Pancreas (tissue), 10 donors: ENCODE measurements around the gene FNDC3B. TPM values are rescaled to one million over a fixed set of nuclear protein-coding genes. Genes with fewer than 3 reads are reported as not detected.

Experiments used
- ATAC-seq, 4 donors: fragments of 200-7000 bp; cut with Tn5 transposase; one replicate each; pipeline versions ENCODE4 v1.8.0 to v1.9.1; 2020; ENCODE audit warnings: mild to moderate bottlenecking in 4 of 4, moderate library complexity in 4 of 4
- DNase-seq, 6 donors: peaks; one replicate each; pipeline ENCODE4 v3.0.0-alpha.2; 2020
- FAIRE-seq: peaks from 2 replicates; lab custom pipeline; 2012; peaks lifted over from hg19 to GRCh38; lab: Jason Lieb, UNC
- H3K27ac ChIP-seq, 4 donors: fragments of 200-600 bp; sonication (generic); 1 replicate in 3 of 4; 2 replicates in 1 of 4; pipeline versions ENCODE4 v1.5.0 to v1.8.0; 2020
- H3K27me3 ChIP-seq, 4 donors: fragments of 200-600 bp; one replicate each; pipeline ENCODE4 v1.8.0; 2021
- H3K36me3 ChIP-seq, 3 donors: fragments of 200-600 bp; sonication (generic) in 1 of 3; one replicate each; pipeline versions ENCODE4 v1.5.0 to v1.8.0; 2020 to 2021
- H3K4me1 ChIP-seq, 3 donors: fragments of 200-600 bp; one replicate each; pipeline ENCODE4 v1.8.0; 2021
- H3K4me3 ChIP-seq, 4 donors: fragments of 200-600 bp; sonication (generic) in 2 of 4; one replicate each; pipeline versions ENCODE4 v1.5.0 to v1.8.0; 2020 to 2021
- H3K9me3 ChIP-seq, 4 donors: fragments of 200-600 bp; one replicate each; pipeline ENCODE4 v1.8.0; 2021
- WGBS, 2 donors: extraction: QIAGEN DNeasy Blood & Tissue Kit; methylation state at CpG; one replicate each; pipeline ENCODE4 v1.1.7; 2013; 5-methylcytosine and 5-hydroxymethylcytosine counted together
- intact Hi-C, 3 donors: fragments of 100-400 bp; cut with DNase I; formaldehyde crosslinking; loops; one replicate each; pipeline versions ENCODE4 v1.11.1 to v1.14.2; 2022
- polyA plus RNA-seq, 2 donors: library from polyadenylated mRNA; stranded (reverse); fragments of 200-250 nt; gene quantifications; one replicate each; pipeline ENCODE4 v1.2.3, GENCODE V29; 2013
- total RNA-seq, 6 donors: library from RNA; stranded (reverse); fragmentation: NEBNext Ultra II Directional in 4 of 6; extraction: Animal tissue kit (Norgen Biotek cat#: 25700) in 4 of 6; gene quantifications; one replicate each; pipeline versions ENCODE4 v1.2.1 to v1.2.4, GENCODE V29; 2021 to 2023
- TF ChIP-seq, protein P1 (sequence below), 4 donors: fragments of 200-600 bp; sonication (generic) in 3 of 4; IDR thresholded peaks; one replicate each; pipeline versions ENCODE4 v1.5.0 to v1.8.0; 2021; ENCODE audit warnings: antibody characterized with exemption in 4 of 4
- donor health status: healthy with polysubstance abuse.
- donor health status: DM: no; HTN: no; CAD: no; lungs with moderate emphysema.
- donor health status: DM: no; HTN: no; CAD: no.
- donor health status: control.
- donor health status: control.
- donor health status: Bipolar disorder and iron deficiency.
- donor health status: DM: yes; HTN: yes; CAD: no.
- donor health status: DM: no; HTN: no; CAD: no.
- donor health status: DM: no; HTN: no; CAD: no.
- donor health status: DM: yes; HTN: yes; CAD: no.

FNDC3B gene
- total and polyA plus RNA-seq, 8 donors: 9.3 to 126 (median 73.2) TPM

DNA sequence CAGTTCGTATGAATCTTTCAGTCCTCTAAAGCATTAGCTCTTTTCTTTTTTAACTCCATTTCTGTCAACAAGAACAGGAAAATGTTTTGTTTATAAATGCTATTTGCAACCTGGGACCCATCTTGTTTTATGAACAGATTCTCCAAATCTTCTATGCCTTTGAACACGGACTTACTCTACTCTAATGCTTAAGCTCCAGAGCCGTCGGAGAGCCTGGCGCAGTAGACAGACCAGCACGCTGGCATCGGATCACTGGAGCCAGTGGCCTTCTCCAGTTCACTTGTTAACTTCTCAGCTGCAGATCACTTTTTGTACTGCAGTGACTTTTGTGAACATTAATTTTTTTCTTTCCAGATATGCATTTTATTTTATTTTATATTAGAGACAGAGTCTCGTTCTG, 286.1 kb downstream of the FNDC3B start:
- ATAC-seq (no peak), FAIRE-seq (no peak), DNase-seq (no peak)
- Histone ChIP-seq H3K4me1 (peaks cover 3 to 6% (median 6%) of the 10 kb centered on the region in 3 donors), H3K27me3 (no peaks in the 10 kb centered on the region), H3K4me3 (no peak overlapping the region), H3K27ac (no peak overlapping the region), H3K36me3 (peaks cover 0 to 31% (median 7%) of the 10 kb centered on the region in 3 donors), H3K9me3 (no peaks in the 10 kb centered on the region)
- WGBS, 2 donors: 84 to 85% methylated on average over 8 of the region's 8 CpGs
- intact Hi-C loops: no loop called here
- TF ChIP-seq, protein P1, sequence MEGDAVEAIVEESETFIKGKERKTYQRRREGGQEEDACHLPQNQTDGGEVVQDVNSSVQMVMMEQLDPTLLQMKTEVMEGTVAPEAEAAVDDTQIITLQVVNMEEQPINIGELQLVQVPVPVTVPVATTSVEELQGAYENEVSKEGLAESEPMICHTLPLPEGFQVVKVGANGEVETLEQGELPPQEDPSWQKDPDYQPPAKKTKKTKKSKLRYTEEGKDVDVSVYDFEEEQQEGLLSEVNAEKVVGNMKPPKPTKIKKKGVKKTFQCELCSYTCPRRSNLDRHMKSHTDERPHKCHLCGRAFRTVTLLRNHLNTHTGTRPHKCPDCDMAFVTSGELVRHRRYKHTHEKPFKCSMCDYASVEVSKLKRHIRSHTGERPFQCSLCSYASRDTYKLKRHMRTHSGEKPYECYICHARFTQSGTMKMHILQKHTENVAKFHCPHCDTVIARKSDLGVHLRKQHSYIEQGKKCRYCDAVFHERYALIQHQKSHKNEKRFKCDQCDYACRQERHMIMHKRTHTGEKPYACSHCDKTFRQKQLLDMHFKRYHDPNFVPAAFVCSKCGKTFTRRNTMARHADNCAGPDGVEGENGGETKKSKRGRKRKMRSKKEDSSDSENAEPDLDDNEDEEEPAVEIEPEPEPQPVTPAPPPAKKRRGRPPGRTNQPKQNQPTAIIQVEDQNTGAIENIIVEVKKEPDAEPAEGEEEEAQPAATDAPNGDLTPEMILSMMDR (IDR thresholded peaks at IDR 0.05): no peak

DNA sequence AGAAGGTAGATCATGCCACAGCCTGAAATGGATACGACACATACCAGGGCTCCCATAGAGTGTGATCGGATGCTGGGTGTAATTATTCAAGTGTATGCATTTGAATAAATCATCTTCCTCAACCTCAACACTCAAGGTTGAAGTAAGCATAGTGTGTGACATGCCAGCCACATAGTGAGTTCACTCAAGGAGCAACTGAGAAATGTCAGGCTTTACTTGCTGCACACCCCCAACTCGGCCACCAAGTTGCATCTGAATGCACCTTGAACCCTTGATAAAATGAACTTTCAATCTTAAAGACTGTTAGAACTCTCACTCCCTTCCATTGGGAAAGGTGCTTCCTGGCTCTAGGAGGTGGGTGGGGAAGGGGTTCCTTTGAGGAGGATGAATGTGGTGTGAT, 287.6 kb downstream of the FNDC3B start:
- no peak for FAIRE-seq
- Histone ChIP-seq H3K36me3 (peaks cover 0 to 21% (median 14%) of the 10 kb centered on the region in 3 donors), H3K4me1 (peaks cover 0 to 6% (median 3%) of the 10 kb centered on the region in 3 donors), H3K4me3 (no peak overlapping the region), H3K27me3 (no peaks in the 10 kb centered on the region), H3K27ac (no peak overlapping the region), H3K9me3 (no peaks in the 10 kb centered on the region)
- ATAC-seq: no peak
- no peak for DNase-seq
- TF ChIP-seq, protein P1 (IDR thresholded peaks at IDR 0.05): no peak
- 94 to 98% methylated on average over 3 of the region's 3 CpGs for whole genome bisulfite sequencing, 2 donors
- intact Hi-C loops: no loop called here

DNA sequence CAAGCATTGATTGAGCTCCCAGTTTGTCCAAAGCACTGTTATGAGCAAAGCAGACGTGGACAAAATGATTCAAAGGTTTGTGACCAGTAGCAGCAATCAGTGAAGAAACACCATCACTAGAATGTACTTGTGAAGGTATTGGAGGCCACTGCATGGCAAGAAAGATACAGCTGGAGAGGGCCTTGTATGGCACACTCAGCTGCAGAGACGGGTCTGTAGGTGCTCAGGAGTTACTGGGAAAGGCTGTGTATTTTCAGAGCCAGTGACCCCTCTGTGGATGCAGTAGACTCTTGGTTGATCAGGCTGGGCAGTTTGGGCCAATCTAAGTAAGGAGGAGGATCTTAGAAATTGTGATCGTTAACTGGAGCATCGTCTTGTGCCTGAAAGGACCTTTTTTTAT, 288.9 kb downstream of the FNDC3B start:
- Histone ChIP-seq H3K27ac (no peak overlapping the region), H3K9me3 (no peaks in the 10 kb centered on the region), H3K4me1 (peaks cover 0 to 6% (median 3%) of the 10 kb centered on the region in 3 donors), H3K36me3 (peaks cover 0 to 20% (median 14%) of the 10 kb centered on the region in 3 donors), H3K27me3 (no peaks in the 10 kb centered on the region), H3K4me3 (no peak overlapping the region)
- TF ChIP-seq, protein P1 (IDR thresholded peaks at IDR 0.05): no peak
- intact Hi-C loops: no loop called here
- DNase-seq (no peak), ATAC-seq (no peak), FAIRE-seq (no peak)
- 85 to 87% methylated on average over 4 of the region's 4 CpGs for WGBS, 2 donors

DNA sequence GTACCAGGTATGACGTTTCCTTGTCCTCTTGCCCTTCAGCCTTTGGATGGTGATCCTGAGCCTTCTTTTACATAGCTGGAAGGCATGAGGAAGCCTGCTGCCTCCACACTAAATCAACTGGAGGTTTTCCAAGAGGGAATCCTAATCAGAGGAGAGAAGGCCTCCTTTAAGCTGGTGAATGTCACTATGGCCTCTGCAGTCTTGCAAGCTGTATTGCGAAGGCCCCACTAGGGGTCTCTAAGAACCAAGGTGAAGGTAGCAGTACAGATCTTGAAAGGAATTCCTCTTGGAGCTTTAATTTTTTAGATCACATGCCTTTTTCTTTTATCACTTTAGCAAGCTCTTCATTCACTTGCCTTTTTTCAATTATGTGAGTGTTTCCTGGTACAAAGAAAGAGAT, 289.7 kb downstream of the FNDC3B start:
- TF ChIP-seq, protein P1 (IDR thresholded peaks at IDR 0.05): no peak
- ATAC-seq (no peak), DNase-seq (no peak), FAIRE-seq (no peak)
- H3K27ac ChIP-seq: no peak overlapping the region
- no peaks in the 10 kb centered on the region for H3K27me3 ChIP-seq
- intact Hi-C loops: no loop called here
- no peaks in the 10 kb centered on the region for H3K9me3 ChIP-seq
- peaks cover 0 to 20% (median 17%) of the 10 kb centered on the region in 3 donors for H3K36me3 ChIP-seq
- no peaks in the 10 kb centered on the region for H3K4me1 ChIP-seq
- H3K4me3 ChIP-seq: no peak overlapping the region
- 87 to 94% methylated on average over 2 of the region's 2 CpGs for WGBS, 2 donors

DNA sequence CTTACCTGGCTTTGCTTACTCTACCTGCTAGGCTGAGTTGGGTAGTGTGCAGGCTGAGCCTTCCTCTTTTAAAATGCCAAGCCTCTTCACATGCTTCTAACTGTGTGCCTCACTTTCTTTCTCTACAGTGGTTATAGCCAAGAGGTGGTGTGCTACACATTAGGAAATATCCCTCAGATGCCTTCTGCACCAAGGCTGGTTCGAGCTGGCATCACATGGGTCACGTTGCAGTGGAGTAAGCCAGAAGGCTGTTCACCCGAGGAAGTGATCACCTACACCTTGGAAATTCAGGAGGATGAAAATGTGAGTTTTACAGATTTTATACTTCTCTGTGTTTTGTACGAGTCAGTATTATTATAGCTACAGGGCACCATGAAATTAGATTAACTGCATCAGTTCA, 291.0 kb downstream of the FNDC3B start:
- H3K36me3 ChIP-seq: peaks cover 0 to 20% (median 18%) of the 10 kb centered on the region in 3 donors

More for the DNA sequence above, 291.0 kb downstream of the FNDC3B start:
- no peaks in the 10 kb centered on the region for H3K4me1 ChIP-seq
- intact Hi-C loops: no loop called here
- no peaks in the 10 kb centered on the region for H3K27me3 ChIP-seq
- H3K4me3 ChIP-seq: no peak overlapping the region
- DNase-seq (no peak), ATAC-seq (no peak), FAIRE-seq (no peak)
- WGBS, 2 donors: 88 to 92% methylated on average over 4 of the region's 4 CpGs
- no peaks in the 10 kb centered on the region for H3K9me3 ChIP-seq
- H3K27ac ChIP-seq: no peak overlapping the region
- TF ChIP-seq, protein P1 (IDR thresholded peaks at IDR 0.05): no peak
